ENCODE data around the gene CEPT1.
A peak's percentile ranks its signal among the peaks of the same experiment; 100 is the strongest.
"Not testable (repeated sequence)": the region's sequence is repeated elsewhere in the genome, so short reads cannot be mapped to it uniquely, and the experiment has no call there.

CEPT1 gene

DNA sequence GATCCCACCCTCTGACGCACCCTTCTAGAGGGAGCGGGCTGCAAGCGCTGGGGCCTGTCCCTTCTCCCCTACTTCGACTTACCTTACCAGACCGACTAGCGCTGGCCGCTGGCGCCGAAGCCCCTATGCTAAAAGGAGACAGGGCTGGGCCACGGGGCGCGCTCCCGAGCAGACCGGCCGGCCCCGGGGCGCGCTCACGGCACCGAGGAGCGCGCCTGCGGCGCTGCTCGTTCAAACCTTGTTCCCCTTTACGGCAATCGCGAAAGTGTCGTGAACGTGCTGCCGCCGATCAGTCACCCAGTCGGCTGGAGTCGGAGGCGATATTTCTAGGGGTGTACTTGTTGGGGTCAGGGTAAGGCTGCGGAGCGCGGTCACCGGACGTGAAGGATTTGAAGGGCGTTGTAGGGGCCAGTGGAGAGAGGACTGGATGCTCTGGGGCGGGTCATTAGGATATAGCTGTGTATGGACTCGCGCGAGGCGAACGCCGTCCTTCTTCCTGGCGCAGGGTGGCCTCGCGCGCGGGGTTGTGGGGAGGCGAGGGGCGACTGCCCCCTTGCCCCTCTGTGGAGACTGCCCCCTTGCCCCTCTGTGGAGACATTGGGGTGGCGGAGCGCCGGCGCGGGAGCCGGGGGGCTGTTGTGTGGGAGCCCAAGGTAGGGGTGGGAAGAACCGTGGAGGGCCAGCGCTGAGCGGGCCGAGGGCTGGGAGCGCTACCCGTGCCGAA is at the start of gene CEPT1, which contains the start of gene DRAM2:
TSS of gene CEPT1 (plus strand) at position 268 of the 724 bp plus-strand sequence. CDS start 7,492 bp downstream, outside the sequence.
TSS of gene DRAM2 (minus strand) at position 138 of the 724 bp plus-strand sequence. CDS start 8,539 bp downstream, outside the sequence.
- peak; percentile 92 to 94 for DNase-seq

DNA sequence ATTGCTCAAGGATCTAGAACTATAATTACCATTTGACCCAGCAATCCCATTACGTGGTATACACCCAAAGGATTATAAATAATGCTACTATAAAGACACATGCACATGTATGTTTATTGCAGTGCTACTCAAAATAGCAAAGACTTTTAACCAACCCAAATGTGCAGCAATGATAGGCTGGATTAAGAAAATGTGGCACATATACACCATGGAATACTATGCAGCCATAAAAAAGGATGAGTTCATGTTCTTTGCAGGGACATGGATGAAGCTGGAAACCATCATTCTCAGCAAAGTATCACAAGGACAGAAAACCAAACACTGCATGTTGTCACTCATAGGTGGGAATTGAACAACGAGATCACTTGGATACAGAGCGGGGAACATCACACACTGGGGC is 44.6 kb upstream of the CEPT1 start:
- DNase-seq, result not testable (repeated sequence)

DNA sequence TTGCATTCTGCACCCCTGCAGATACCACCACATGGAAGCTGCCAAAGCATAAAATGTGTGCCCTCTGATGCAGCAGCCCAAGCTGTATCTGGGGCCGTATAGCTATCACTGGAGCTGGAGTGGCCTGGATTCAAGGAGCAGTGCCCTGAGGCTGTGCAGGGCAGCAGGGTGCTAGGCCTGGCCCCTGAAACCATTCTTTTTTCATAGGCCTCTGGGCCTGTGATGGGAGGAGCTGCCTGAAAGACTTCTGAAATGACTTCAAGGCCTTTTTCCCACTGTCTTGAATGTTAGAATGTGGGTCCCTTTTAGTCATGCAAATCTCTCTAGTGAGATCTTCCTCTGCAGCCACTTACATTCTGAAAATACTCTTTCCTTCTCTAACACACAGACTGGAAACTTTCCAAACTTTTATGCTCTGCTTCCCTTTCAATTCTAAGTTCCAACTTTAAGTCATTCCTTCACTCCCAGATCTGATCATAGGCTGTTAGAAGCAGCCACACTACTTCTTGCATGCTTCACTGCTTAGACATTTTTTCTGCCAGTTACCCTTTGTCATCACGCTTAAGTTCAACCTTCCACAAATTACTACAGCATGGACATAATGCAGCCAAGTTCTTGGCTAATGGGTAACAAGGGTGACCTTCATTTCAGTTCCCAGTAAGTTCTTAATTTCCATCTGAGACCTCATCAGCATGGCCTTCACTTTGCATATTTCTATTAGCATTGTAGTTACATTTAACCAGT is 42.5 kb upstream of the CEPT1 start:
- DNase-seq, result no peak

DNA sequence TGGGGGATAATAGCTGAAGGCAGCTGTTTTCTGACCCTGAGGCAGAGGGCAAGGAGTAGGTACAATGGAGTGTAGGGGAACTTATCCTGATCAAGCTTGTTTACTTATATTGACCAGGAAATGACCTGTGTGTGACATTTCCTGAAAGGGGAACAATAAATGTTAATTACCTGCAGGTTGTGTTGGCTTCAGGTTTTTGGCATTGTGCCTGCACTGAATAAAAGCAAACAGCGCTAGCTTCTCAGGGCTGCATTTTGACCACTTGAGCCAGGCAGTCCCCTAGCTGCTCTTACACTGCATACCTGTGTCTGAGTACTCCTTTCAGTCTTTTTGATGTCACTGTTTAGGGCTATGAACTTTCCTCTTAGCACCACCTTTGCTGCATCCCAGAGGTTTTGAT is 40.7 kb upstream of the CEPT1 start:
- DNase-seq, result no peak

DNA sequence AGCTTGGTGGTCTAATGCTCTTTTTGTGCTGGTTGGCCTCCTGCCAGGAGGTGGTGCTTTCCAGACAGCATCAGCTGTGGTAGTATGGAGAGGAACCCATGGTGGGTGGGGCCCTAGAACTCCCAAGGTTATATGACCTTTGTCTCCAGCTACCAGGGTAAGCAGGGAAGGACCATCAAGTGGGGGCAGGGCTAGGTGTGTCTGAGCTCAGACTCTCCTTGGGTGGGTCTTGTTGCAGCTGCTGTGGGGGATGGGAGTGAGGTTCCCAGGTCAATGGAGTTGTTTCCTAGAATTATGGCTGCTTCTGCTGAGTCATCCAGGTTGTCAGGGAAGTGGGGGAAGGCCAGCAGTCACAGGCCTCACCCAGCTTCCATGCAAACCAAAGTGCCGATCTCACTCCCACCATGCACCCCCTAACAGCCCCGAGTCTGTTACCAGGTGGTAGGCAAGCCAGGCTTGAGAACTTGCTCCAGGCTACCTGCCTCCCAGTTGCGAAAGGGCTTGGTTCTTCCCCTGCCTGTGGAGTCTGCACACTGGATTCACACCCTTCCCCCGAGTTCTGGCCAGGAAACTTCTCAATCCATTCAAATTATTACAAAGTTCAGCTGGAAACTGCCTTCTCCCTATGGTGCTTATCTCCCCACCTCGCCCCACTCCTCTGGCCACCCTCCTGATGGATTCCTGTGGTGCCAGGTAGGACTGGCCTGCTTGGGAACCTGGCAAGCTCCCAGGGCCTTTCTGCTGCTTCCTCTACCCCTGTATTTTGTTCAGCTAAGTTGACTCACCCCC is 38.0 kb upstream of the CEPT1 start:
- DNase-seq, result no peak

DNA sequence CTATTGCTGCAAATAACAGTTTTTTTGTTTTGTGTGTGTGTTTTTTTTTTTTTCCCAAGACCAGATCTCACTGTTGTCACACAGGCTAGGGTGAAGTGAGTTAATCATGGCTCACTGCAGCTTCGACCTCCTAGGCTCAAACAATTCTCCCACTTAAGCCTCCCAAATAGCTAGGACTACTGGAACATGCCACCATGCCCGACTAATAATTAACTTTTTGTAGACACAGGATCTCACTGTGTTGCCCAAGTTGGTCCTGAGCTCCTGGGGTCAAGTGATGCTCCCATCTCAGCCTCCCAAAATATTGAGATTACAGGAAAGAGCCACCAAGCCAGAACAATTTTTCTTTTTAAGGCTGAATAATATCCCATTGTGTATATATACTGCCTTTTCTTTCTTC is 35.0 kb upstream of the CEPT1 start:
- DNase-seq, result no peak

DNA sequence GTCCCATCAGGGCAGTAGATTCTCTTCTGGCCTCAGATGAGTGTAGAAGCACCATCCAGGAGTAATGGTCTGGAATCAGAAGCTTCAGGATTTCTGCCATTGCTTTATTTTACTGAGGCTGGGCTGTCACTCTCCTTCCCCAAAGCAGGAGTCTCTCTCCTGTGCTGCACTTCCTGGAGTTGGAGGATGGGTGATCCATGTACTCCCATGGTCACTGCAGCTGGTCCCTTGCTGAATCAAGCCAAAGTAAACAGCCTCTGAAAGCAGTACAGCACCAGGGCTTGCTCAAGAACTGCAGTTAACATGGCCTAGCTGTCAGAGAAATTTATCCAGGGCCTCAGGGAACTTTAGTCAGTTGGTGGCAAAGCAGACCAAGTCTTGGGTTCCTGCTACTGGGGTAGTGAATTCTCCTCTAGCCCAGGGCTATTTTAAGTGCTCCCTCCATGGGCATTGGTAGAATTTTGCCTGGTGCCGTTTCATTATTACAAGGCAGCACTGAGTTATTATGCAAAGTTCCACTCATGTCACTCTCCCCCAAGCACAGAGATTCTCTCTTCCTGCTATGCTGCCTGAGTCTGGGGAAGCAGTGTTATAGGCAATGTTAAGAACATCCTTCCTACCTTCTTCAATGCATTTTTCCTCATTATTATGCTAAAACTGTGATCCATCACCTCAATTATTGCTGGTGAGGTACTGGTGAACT is 29.7 kb upstream of the CEPT1 start:
- DNase-seq, result no peak

DNA sequence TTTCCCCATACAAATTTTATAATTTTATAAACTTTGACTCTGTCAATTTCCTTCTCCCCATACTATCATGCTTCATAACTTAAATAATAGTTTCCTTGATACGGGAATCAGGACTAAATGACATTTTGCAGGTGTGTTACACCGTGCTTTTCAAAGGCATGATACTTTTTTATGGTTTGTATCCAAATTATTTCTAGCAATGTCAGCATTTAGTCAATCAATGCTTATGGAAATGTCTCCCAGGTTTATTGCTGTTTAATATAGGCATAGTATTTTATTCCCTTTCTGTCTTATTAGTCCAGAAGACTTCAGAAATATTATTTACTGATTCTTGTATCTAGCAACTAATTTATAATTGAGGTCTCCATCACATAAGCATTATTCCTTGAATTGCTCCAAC is 23.5 kb upstream of the CEPT1 start:
- DNase-seq, result no peak

DNA sequence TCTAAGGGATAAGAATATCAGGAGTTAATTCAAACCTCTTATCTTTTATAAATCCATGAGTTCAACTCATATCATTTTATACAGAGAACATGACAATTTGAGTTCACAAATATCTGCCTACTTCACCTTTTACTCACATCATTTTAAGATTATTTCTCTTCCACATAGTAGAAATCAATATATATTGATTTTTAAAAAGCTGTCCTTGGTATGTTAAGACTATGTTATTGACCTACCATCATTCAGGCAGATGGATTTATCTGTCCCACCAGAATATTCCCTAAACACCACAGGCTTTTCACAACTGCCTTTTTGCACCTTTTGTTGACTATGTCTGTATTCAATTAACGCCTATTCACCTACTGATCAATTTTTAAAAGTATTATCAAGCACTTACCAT is 13.7 kb upstream of the CEPT1 start:
- DNase-seq, result no peak

DNA sequence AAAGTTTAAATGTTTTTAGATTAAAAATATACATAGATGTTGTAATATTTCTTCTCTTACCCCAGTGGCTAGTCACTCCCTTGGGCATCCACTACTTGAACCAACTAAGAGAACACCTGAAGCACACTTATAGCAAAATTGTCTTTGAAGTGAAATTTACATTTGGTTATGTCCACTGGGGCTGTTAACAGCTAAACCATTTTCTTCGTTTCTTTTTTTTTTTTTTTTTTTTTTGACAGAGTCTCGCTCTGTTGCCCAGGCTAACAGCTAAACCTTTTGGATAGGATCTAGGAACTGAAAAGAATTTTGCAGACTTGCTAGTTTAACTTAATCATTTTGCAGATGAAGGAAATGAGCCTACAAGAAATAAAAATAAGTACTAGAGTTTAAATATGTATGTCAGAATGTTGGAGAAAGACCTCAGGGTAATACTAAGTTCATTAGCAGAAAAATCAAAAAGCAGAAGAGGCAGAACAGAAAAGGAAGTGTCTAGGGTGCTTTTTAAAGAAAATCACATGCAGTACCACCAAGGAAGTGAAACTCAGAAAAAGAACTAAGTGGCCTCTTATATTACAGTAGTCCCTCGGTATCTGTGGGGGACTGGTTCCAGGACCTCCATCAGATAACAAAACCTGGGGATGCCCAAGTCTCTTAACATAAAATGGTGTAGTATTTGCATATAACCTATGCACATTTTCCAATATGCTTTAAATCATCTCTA is 11.9 kb upstream of the CEPT1 start:
- DNase-seq, result peak; percentile 33 to 41

DNA sequence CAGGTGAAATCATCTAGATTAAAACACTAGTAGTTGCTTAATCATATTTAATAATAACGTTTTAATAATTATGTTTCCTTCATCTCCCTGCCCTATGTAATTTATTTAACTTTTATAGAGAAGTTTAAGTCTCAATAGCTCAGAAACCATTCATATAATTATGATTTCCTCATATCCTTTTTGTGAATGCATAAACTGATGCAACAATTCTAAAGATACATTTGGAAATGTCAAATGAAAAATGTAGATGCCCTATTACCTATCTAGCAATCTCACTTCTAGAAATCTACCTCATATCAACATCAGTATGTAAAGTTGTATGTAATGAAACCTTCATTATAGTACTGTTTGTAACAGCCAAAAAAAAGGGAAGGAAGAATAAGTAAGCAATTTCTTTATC is 10.6 kb upstream of the CEPT1 start:
- DNase-seq, result no peak

DNA sequence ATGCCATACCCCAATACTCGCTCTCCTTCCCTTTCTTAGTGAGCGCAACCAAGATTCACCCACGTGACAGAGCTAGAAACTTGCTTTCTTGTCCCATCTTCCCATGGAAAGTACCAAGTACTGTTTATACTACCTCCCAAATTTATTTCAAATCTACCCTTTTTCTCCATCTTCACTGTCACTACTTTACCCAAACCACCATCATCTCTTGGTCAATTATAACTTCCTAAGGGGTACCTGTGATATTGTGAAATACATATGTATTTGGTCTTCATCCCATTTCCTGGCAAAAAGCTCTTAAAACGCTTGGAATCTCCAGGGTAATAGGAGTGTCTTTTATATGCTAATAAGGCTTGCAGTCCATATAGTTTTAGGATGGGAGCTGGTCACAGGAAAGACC is 8.3 kb upstream of the CEPT1 start:
- DNase-seq, result no peak

DNA sequence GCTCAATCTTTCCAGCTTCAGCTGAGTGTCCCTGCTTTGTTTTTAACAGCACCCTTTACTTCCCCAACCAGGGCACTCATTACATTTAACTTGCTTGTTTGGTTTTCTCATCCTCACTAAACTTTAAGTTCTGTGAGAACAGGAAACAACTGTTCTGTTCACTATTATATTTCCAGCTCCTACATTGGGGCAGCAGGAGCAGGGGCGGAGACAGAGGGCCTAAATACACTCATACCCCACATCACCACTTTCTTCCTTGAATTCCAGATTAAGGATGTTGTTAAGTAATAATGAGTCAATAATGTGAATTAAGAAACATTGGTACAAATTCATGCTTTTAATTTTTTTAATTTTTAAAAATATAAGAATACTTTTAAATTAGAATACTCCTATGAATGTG is 6.2 kb upstream of the CEPT1 start:
- no peak for DNase-seq

DNA sequence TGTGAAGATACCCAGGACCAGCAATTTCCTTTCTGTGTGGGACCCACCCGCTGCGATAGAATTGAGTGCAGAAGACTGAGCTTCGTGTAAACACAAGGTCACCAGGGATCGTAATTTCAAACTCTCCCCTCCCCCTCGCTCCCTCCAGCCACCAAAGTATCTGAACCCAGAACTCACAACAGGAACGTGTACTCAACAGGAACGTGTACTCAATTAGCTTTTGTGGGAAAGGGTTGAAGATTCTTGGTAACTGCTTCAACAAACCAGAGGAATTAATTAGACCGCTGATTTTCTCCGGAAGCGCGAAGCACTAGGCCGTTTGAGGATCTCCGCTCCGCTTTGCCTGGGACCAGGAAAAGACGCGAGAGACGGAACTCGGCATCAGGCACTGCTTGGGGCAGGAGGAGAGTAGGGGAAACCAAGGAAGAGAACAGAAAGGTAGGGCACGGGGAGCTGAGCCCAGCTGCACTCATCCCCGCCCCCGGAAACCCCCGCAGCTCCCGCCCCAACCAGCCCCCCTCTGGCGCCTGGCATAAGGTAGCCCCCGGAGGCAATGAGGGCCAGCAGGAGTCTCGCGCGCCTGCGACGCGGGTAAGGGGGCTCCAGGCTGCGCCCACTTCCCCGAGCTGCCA is 583 bp upstream of the CEPT1 start:
- DNase-seq, result no peak

DNA sequence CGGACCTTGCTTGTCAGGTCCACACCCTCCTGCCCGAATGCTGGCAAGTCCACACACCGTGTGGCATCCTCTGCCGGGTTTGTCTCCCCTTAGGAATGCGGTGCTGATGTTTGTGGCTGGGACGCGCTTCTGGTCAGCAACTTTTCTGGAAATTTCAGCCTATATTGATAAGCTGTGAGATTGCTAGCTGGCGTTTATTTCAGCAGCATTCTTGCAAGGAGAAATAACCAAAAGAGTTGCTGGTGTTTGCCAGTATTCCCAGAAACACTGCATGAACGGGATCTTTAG is 601 bp downstream of the CEPT1 start:
- no peak for DNase-seq

DNA sequence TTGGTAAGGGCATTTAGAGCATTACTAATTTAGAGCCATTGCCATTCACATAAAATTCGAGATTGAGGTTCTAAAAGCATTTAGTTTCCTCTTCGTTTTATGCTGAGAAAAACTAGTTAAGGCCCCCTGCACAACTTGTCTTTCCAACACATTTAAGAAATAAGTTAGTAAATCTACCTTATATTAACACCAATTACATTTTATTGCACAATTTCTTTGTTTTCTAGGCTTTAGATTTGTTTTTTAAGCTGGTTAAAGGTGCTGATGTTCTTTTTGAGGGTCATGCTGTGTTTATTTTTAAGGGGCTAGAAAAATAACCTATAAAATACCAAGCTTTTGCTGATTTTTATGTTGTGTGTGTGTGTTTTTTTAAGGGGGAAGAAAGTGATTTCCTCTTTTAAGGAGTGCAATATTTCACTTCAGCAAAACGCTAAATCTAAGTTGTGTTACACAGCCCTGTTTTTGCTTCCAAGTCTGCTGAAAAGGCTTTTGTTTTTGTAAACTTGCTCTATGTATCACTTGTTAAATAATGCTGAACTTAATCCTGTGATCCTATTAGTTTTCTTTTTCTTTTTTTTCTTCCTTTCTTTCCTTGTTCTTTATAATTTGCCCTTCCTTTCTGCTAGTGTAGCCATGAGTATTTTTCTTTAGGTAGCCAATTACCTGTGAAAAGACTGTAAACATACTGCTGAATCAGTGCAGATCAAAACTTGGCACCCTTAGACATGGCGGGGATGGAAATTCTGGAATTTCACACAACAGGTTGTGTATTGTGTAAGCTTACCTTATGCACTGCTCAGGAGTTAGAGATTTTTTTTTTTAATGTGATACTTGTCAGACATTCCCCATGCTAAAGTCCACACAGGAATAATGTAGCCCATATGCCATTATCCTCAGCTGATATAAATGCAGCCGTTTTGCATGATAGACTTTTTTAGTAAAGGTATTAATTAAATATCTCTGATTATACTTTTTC is 1.5 kb downstream of the CEPT1 start:
- no peak for DNase-seq

DNA sequence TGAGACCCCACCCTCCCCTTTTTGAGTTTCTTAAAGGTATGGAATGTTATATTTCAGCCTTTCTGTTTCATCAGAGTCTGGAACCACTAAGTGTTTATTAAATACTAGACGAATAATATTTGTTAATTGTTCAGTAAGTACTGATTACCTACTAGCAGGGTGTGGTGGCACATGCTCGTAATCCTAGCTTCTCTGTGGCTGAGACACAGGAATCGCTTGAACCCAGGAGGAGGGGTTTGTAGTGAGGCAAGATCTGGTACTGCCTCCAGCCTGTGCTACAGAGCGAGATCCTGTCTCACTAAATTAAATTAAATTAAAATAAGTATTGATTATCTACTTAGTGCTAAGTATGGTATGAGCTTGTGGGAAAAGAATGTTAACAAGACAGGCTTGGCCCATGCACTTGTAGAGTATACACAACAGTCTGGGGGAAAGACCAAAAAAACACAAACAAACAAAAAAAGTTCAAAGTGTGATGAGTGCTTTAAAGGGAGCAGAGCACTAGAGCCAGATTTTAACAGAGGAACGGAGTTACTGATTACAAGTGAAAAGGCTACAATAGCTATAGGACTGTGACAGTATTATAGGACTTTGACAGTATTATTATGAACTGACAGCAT is 2.4 kb downstream of the CEPT1 start:
- no peak for DNase-seq

DNA sequence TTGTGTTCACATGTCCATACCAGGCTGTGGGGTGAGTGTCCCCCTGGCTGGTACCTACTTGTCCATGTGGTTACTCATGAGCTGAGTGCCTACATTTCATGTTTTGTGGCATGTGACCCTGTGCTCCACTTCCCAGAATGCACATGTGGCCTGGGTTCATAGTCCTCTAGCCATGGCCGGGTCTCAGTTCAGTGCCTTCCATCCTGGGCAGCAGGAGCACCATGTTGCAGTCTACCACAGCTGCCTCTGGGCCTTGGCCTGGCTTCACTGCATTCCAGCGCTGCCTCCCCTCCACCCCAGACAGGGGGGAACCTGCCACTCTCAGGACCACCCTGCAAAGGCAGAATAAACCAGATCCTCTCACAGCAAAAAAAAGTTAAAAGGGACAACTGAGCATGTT is 5.5 kb downstream of the CEPT1 start:
- DNase-seq, result no peak

DNA sequence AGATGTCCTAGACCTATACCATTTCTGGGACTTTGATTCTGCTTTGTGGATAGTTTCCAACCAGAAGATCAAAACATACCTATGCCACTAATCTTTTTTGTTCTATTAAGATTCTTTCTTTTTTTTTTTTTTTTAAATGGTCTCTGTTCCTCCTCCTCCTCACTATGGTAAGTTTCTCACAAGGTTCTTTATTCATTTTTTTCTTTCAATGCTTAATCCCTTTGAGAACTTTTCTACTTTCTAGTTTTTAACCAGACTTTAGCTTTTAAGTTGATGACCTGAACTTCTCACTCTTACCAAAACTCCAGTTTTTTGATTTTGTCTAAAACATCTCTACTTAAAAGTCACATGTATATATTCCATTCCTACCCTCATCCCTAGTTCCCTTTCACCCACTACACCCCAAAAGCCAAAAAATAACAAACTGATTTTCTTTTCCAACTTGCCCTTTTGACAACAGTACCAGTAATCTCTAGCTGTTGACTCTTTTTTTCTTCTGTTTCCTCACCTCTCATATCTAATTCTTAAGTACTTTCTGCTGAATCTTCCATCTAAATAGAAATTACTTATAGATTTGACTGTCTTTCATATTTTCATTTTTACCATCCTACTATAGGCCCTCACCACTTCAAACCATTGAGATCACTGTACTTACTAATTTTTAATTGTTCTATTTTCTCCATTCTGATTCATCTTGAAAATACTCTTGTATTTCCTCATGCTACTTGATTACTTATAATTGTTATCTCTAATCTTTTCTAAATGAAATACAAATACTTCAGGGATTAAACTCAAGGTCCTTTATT is 6.1 kb downstream of the CEPT1 start:
- DNase-seq, result no peak

Measured in CD4-positive, alpha-beta T cell treated with Interferon alpha-2 for 1 hour (primary cell).